ENCODE measurements around the gene MYOCD.
A peak's percentile ranks its signal among the peaks of the same experiment; 100 is the strongest.

MYOCD gene

GRCh38 chr17:12642034-12642433 is 23.7 kb upstream of the MYOCD start:
- DNase-seq: no peak

GRCh38 chr17:12643822-12644221 is 21.9 kb upstream of the MYOCD start:
- DNase-seq: no peak

DNA sequence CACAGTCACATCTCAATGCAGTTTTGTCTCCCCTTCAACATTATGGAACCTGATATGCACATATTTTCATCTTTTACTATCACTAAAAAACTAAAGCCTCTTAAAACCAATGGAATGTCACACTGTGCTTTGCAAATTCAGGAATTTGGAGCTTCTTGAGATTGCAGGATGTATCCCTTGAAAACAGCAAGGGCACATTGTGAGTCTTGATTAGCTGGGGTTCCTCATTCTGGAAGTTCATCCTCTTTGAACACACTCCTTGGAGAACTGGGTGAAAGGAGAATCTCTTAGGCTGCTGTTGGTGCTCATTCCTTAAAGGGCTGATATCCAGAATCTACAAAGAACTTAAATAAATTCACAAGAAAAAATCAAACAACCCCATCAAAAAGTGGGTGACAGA is 21.1 kb upstream of the MYOCD start:
- DNase-seq: no peak

- DNase-seq: no peak
Observed at GRCh38 chr17:12646761-12647422, 18.8 kb upstream of the MYOCD start.

GRCh38 chr17:12648498-12648897 is 17.2 kb upstream of the MYOCD start:
- no peak for DNase-seq

DNA sequence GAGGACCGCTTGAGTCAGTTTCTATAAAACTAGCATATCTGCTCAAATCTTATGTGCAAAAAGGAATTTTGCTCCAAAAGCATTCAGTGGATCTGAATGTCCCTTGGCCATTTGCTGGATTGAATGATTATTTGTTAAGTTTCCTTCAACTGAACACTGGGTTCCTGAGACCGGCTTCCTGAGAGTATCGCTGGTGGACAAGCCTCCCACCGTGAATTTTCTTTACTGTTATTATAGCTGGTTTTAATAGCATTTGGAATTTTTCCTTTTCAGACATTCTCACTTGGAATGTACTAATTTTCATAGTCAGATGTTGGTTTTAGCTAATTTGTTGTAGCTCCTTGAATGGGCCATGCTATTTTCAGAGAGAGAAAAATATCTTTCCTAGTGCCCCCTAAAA is 9.8 kb upstream of the MYOCD start:
- DNase-seq: no peak

DNA sequence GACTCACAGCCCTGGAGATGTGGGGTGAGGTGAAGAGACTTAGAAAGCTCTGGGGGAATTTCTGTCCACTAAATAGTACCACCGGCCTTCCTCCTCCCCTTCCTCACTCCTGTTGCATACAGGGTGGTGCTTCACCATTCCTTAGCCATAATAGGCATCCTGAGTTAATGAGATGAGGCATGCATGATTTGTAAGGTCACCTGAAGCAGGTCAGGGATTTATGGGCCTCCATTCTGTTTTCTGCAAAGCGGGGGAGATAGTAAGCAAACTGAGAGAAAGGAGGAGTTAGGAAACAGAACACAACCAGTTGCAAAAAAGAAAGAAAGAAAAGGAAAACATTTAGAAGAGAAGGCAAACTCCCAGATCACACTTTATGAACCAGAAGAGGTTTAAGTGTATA is 9.3 kb upstream of the MYOCD start:
- DNase-seq: no peak

GRCh38 chr17:12659500-12659899 is 6.2 kb upstream of the MYOCD start:
- no peak for DNase-seq

DNA sequence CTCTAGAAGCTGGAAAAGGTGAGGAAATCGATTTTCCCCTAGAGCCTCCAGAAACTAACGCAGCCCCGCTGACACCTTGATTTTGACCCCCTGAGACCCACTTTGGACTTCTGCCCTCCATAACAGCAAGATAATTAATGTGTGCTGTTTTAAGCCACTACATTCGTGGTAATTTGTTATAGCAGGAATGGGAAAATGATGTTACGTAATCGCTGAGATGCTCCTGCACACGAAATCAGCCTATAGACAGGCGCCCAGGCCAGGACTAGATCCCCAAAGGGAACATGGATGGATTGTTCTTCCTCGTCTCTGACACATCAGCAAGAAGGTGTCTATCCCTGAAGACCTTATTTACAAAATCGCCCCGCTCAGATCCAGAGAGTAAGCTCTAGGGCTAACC is 1.4 kb upstream of the MYOCD start:
- DNase-seq: no peak

- DNase-seq: no peak
Observed at GRCh38 chr17:12664894-12665262, 812 bp upstream of the MYOCD start.

GRCh38 chr17:12666718-12667117 is 1.0 kb downstream of the MYOCD start:
- DNase-seq: no peak

GRCh38 chr17:12667299-12667958 is 1.7 kb downstream of the MYOCD start:
- peak; percentile 1 for DNase-seq

DNA sequence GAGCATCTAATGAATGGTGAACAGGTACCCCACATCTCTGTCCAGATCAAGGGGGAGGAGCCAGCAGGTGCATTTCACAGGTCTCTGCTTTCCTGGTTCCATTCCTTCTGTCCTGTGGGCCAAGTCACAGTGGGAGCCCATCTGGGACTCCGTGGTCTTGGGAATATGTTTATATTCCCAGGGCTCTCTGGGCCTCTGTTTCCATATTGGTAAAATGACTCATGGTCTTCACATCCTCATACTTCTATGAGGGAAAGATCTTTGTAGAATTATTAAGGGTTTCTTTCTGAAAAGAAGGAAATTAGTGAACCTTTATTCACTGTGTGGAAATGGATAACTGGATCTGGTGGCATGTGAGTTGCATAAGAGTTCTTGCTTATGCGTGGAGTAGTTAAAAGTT is 6.2 kb downstream of the MYOCD start:
- no peak for DNase-seq

- DNase-seq: no peak
Observed at GRCh38 chr17:12672947-12673346, 7.3 kb downstream of the MYOCD start.

DNA sequence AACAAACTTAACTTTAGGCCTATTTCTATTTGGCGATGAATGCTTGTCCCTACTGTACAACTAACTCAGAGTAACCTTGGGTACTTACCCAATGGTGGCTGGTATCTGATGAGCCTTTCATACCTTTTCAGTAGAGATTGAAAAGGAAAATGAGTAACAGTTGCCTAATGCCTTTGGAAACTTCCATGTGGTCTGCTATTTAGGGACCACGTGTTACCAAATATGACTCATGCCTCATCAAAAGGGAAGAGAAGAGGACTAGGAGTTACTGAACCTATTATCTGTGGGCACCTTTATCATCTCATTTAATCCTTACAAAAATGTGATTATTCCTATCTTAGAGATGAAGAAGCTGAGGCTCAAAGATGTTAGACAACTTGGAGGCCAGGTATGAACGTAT is 8.1 kb downstream of the MYOCD start:
- no peak for DNase-seq

DNA sequence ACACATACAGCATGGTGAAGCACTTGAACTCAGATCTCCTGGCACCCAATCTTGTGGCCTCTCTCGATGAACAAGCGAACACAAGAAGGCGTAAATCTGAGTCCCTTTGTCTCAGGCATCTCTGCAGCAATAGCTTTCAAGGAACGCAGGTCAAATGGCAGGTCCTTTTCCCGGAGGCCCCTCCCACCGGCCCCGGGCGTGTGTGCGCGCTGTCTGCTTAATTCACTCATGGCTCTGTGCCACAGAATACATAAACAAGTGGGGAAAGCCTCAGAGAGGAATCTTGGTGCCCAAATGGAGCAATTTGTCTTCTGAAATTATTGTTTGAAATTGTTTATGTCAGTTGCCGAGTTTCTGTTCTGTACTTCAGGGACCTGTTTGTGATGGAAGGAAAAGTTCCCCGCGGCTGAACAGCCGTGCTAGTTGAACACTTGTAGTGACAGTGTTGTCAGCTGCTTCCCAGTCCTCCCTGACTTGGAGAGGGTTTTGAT is 14.8 kb downstream of the MYOCD start:
- DNase-seq: no peak

- no peak for DNase-seq
Observed at GRCh38 chr17:12680993-12681392, 15.3 kb downstream of the MYOCD start.

- no peak for DNase-seq
Observed at GRCh38 chr17:12683299-12683698, 17.6 kb downstream of the MYOCD start.

DNA sequence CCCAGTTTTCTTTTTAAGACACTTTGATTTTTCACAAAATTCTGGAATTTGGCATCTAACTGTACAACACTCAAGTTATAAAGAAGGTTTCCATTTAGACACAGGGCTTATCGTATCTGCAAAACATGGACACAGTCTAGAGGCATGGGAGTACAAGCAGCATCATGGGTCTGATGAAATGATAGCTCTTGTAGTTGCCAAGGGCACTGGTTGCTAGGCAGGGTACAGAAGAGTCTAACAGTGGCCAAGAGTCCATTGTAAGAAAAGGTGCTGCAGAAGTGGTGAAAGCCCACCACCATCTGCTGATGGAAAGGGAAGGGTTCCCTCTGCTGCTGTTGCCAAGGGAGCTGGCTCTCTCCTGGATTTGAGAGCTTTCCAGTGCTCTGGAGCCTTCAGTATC is 20.8 kb downstream of the MYOCD start:
- DNase-seq: no peak

DNA sequence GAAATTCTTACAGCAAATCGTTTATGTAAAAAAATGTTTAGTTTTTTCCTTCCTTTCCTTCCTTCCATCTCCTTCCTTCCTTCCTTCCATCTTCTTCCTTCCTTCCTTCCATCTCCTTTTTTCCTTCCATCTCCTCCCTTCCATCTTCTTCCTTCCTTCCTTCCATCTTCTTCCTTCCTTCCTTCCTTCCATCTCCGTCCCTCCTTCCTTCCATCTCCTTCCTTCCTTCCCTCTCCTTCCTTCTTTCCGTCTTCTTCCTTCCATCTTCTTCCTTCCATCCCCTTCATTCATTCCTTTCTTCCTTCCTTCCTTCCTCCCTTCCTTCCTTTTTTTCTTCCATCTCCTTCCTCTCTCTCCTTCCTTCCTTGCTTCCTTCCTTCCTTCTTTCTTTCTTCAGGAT is 22.7 kb downstream of the MYOCD start:
- DNase-seq: no peak

GRCh38 chr17:12691173-12691572 is 25.5 kb downstream of the MYOCD start:
- no peak for DNase-seq

DNA sequence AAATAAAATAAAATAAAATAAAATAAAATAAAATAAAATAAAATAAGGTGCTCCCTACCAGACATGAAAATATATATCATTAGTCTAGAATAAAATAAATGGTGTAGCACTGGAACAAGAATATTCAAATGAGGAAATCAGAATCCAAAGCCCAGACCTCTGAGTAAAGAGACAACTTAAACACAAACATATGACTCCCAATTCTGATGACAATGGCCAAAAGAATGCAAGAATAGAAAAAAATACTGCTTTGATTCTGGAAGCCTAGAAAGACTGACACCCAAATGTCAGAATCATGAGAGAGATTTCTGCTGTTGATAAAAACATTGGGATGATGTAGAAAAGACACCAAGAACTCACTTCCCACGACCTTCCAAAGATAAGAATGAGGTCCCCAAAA is 27.9 kb downstream of the MYOCD start:
- DNase-seq: no peak

DNA sequence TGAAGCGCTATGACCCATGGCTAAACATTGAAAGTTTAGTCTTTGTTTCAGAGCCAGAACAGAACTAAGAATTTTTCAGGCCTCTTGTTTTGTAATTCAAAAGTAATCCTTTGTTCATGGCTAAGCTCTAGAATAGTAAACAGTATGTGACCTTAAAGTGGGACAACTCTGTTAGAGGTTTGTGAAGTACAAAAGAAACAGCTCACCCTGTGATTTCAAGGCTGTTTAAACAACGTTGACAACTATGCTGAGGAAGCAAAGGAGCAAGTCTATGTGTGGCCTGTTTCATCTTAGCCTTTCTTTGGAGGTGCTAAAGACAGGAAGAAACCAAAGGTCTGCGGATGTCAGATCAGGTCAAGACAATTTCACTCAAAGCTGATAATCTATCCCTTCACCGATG is 40.4 kb downstream of the MYOCD start:
- no peak for DNase-seq

- no peak for DNase-seq
Observed at GRCh38 chr17:12709063-12709462, 43.4 kb downstream of the MYOCD start.

GRCh38 chr17:12712415-12712814 is 46.7 kb downstream of the MYOCD start:
- DNase-seq: no peak
